Uterus (tissue), 2 donors: ENCODE results near the gene HSPA8.

ENCODE experiments used
- CTCF ChIP-seq, 4 experiments: fragments of 200-600 bp in 2 of 4; fragments of 450-650 bp in 2 of 4; sonication (generic) in 2 of 4; IDR thresholded peaks; one replicate each; pipeline ENCODE4 v1.5.1; 2016 to 2019; ENCODE audit warnings: antibody characterized with exemption in 4 of 4, mild to moderate bottlenecking in 2 of 4, moderate library complexity in 1 of 4
- POLR2A ChIP-seq, 2 donors: fragments of 450-650 bp; IDR thresholded peaks; one replicate each; pipeline ENCODE4 v1.6.1; 2016; ENCODE audit warnings: antibody characterized with exemption in 2 of 2, mild to moderate bottlenecking in 1 of 2, moderate library complexity in 1 of 2

- TF ChIP-seq CTCF (IDR thresholded peaks at IDR 0.05) (peak; percentile 59 to 74 (median 66)), POLR2A (IDR thresholded peaks at IDR 0.05) (no peak)
Observed at GRCh38 chr11:123054301-123055065, 7.5 kb downstream of the HSPA8 start.
